Neuronal stem cell (in vitro differentiated cells): Measurements from ENCODE around the gene DSE.

Source experiments
- DNase-seq: peaks from one replicate; pipeline ENCODE4 v3.0.0-alpha.2; 2013; ENCODE audit warnings: low spot score
- H2AFZ ChIP-seq: one replicate; pipeline ENCODE4 v1.6.1; 2013; ENCODE audit warnings: mild to moderate bottlenecking, low read length, inconsistent platforms
- H2AK5ac ChIP-seq: 2 replicates; pipeline ENCODE4 v1.6.1; 2013; ENCODE audit warnings: low read depth, mild to moderate bottlenecking, inconsistent platforms, low read length, moderate library complexity, mixed read lengths
- H2BK120ac ChIP-seq: 2 replicates; pipeline ENCODE4 v1.6.1; 2013; ENCODE audit warnings: low read depth, mild to moderate bottlenecking, inconsistent platforms, low read length, moderate library complexity, mixed read lengths
- H2BK12ac ChIP-seq: one replicate; pipeline ENCODE4 v1.6.1; 2013; ENCODE audit warnings: low read length, inconsistent platforms
- H2BK15ac ChIP-seq: 2 replicates; pipeline ENCODE4 v1.6.1; 2013; ENCODE audit warnings: mild to moderate bottlenecking, low read length, inconsistent platforms, mixed read lengths
- H2BK5ac ChIP-seq: one replicate; pipeline ENCODE4 v1.6.1; 2013; ENCODE audit warnings: inconsistent platforms, mild to moderate bottlenecking, low read length, moderate library complexity
- H3K14ac ChIP-seq: one replicate; pipeline ENCODE4 v1.6.1; 2013; ENCODE audit warnings: low read length, inconsistent platforms
- H3K18ac ChIP-seq: 2 replicates; pipeline ENCODE4 v1.6.1; 2013; ENCODE audit warnings: low read length, inconsistent platforms
- H3K23ac ChIP-seq: 2 replicates; pipeline ENCODE4 v1.6.1; 2013; ENCODE audit warnings: low read depth, mild to moderate bottlenecking, mixed read lengths, low read length, inconsistent platforms; ENCODE audit not compliant: poor library complexity
- H3K27ac ChIP-seq: replicated peaks from 3 replicates; pipeline ENCODE4 v1.5.1; 2013; ENCODE audit warnings: low read length, inconsistent platforms
- H3K27me3 ChIP-seq, 3 experiments: 2 replicates each; pipeline ENCODE4 v1.6.1; 2013; ENCODE audit warnings: low read length in 3 of 3, mild to moderate bottlenecking in 2 of 3, inconsistent platforms in 1 of 3, low read depth in 1 of 3, mixed read lengths in 1 of 3, moderate library complexity in 1 of 3; ENCODE audit not compliant: control insufficient read depth in 3 of 3, insufficient read depth in 3 of 3
- H3K36me3 ChIP-seq, 2 donors: replicated peaks in 1 of 2; 2 replicates each; pipeline ENCODE4 v1.6.1; 2013; ENCODE audit warnings: low read length in 2 of 2; ENCODE audit not compliant: control insufficient read depth in 2 of 2, insufficient read depth in 2 of 2
- H3K4ac ChIP-seq: 2 replicates; pipeline ENCODE4 v1.6.1; 2013; ENCODE audit warnings: inconsistent platforms, mild to moderate bottlenecking, low read length, moderate library complexity
- H3K4me1 ChIP-seq, 2 donors: 1 replicate in 1 of 2; 2 replicates in 1 of 2; pipeline ENCODE4 v1.6.1; 2013; ENCODE audit warnings: low read length in 2 of 2, low read depth in 1 of 2; ENCODE audit not compliant: control insufficient read depth in 2 of 2, insufficient read depth in 1 of 2
- H3K4me2 ChIP-seq: one replicate; pipeline ENCODE4 v1.6.1; 2013; ENCODE audit warnings: mild to moderate bottlenecking, low read length, inconsistent platforms; ENCODE audit not compliant: insufficient read depth, poor library complexity, severe bottlenecking
- H3K4me3 ChIP-seq, 2 donors: 2 replicates each; pipeline ENCODE4 v1.5.1; 2013; ENCODE audit warnings: low read length in 2 of 2, mild to moderate bottlenecking in 2 of 2, inconsistent platforms in 1 of 2, moderate library complexity in 1 of 2
- H3K79me1 ChIP-seq: one replicate; pipeline ENCODE4 v1.6.1; 2013; ENCODE audit warnings: low read depth, mild to moderate bottlenecking, inconsistent platforms, low read length, moderate library complexity
- H3K9ac ChIP-seq: one replicate; pipeline ENCODE4 v1.6.1; 2013; ENCODE audit warnings: mild to moderate bottlenecking, low read depth, low read length, inconsistent platforms; ENCODE audit not compliant: poor library complexity
- H3K9me3 ChIP-seq, 2 donors: replicated peaks in 1 of 2; 2 replicates each; pipeline versions ENCODE3 to v1.6.1; 2013; ENCODE audit warnings: low read length in 2 of 2, mild to moderate bottlenecking in 2 of 2, inconsistent platforms in 1 of 2, low read depth in 1 of 2, mixed read lengths in 1 of 2, moderate library complexity in 1 of 2; ENCODE audit not compliant: control insufficient read depth in 2 of 2, insufficient read depth in 1 of 2
- H4K8ac ChIP-seq: one replicate; pipeline ENCODE4 v1.6.1; 2013; ENCODE audit warnings: low read depth, mild to moderate bottlenecking, inconsistent platforms, low read length, moderate library complexity
- H4K91ac ChIP-seq: one replicate; pipeline ENCODE4 v1.6.1; 2013; ENCODE audit warnings: low read length, low read depth, mild to moderate bottlenecking, inconsistent platforms; ENCODE audit not compliant: poor library complexity
- WGBS, 2 donors: extraction: QIAGEN DNeasy Blood & Tissue Kit; methylation state at CpG; one replicate each; pipeline ENCODE4 v1.1.7; 2013; ENCODE audit warnings: missing lambda C conversion rate in 2 of 2, mixed read lengths in 1 of 2; ENCODE audit not compliant: insufficient read length in 2 of 2, insufficient replicate concordance in 1 of 2; ENCODE audit errors: extremely low coverage in 2 of 2; 5-methylcytosine and 5-hydroxymethylcytosine counted together

DSE gene

GRCh38 chr6:116402108-116402937 is 31.6 kb downstream of the DSE start:
- Histone ChIP-seq H3K27me3 (no peaks in the 10 kb centered on the region), H3K4me3 (no peak overlapping the region), H2BK15ac (no peak overlapping the region), H2BK5ac (no peak overlapping the region), H3K23ac (no peak overlapping the region), H3K9ac (no peak overlapping the region), H3K14ac (no peak overlapping the region), H4K8ac (no peak overlapping the region), H2BK120ac (no peak overlapping the region), H2BK12ac (no peak overlapping the region), H3K9me3 (no peaks in the 10 kb centered on the region), H3K4ac (no peak overlapping the region), H4K91ac (no peak overlapping the region), H3K4me2 (no peak overlapping the region), H3K79me1 (no peaks in the 10 kb centered on the region), H3K27ac (no peak overlapping the region), H2AFZ (no peak overlapping the region), H3K4me1 (peaks cover 13 to 14% of the 10 kb centered on the region in 2 donors), H3K36me3 (peaks cover 0 to 35% of the 10 kb centered on the region in 2 donors), H3K18ac (no peak overlapping the region), H2AK5ac (no peak overlapping the region)
- no CpG with 5 or more reads among the region's 2 CpGs for WGBS, 2 donors
- DNase-seq: no peak

- no peak overlapping the region for H3K23ac ChIP-seq
- H3K9me3 ChIP-seq: no peaks in the 10 kb centered on the region
- no peak overlapping the region for H3K18ac ChIP-seq
- no peaks in the 10 kb centered on the region for H3K79me1 ChIP-seq
- H3K9ac ChIP-seq: no peak overlapping the region
- H3K4ac ChIP-seq: no peak overlapping the region
- H4K8ac ChIP-seq: no peak overlapping the region
- no CpG with 5 or more reads among the region's 1 CpG for WGBS, 2 donors
- H3K27ac ChIP-seq: no peak overlapping the region
- H3K4me2 ChIP-seq: no peak overlapping the region
- no peak overlapping the region for H2AFZ ChIP-seq
- no peak overlapping the region for H2AK5ac ChIP-seq
- no peak overlapping the region for H2BK120ac ChIP-seq
- H4K91ac ChIP-seq: no peak overlapping the region
- peaks cover 0 to 35% of the 10 kb centered on the region in 2 donors for H3K36me3 ChIP-seq
- no peak overlapping the region for H3K4me3 ChIP-seq
- no peak overlapping the region for H2BK5ac ChIP-seq
- no peak overlapping the region for H2BK12ac ChIP-seq
- H3K27me3 ChIP-seq: no peaks in the 10 kb centered on the region
- H2BK15ac ChIP-seq: no peak overlapping the region
- peaks cover 4 to 14% of the 10 kb centered on the region in 2 donors for H3K4me1 ChIP-seq
- no peak for DNase-seq
- H3K14ac ChIP-seq: no peak overlapping the region
Observed at GRCh38 chr6:116403205-116403604, 32.5 kb downstream of the DSE start.

DNA sequence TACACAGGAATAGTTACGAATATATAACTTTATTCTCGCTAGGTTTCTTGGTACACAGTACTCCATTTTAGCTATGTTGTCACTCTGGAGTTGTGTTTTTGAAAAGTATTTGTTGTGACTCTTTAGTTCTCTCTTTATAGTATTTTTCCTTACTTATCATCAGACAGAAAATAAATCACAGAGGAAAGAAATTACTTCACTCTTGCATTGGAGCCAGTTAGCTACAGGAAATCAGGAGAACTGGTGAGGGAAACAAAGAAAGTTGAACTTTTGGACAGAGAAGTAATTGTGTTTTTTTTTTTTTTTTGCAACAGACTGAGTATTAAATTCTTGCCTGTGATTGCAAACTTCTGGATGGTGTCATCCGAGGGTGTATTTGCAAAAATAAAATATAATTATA is 33.9 kb downstream of the DSE start:
- Histone ChIP-seq H4K8ac (no peak overlapping the region), H3K4me3 (no peak overlapping the region), H3K79me1 (no peaks in the 10 kb centered on the region), H3K9ac (no peak overlapping the region), H3K18ac (no peak overlapping the region), H3K4me1 (peaks cover 0 to 10% of the 10 kb centered on the region in 2 donors), H3K23ac (no peak overlapping the region), H2BK15ac (no peak overlapping the region), H3K36me3 (peaks cover 3 to 32% of the 10 kb centered on the region in 2 donors), H2AK5ac (no peak overlapping the region), H3K4me2 (no peak overlapping the region), H4K91ac (no peak overlapping the region), H3K14ac (no peak overlapping the region), H2BK5ac (no peak overlapping the region), H3K27me3 (no peaks in the 10 kb centered on the region), H3K9me3 (no peaks in the 10 kb centered on the region), H2BK12ac (no peak overlapping the region), H3K27ac (no peak overlapping the region), H2BK120ac (no peak overlapping the region), H3K4ac (no peak overlapping the region), H2AFZ (no peak overlapping the region)
- DNase-seq: no peak
- no CpG with 5 or more reads among the region's 3 CpGs for WGBS, 2 donors

DNA sequence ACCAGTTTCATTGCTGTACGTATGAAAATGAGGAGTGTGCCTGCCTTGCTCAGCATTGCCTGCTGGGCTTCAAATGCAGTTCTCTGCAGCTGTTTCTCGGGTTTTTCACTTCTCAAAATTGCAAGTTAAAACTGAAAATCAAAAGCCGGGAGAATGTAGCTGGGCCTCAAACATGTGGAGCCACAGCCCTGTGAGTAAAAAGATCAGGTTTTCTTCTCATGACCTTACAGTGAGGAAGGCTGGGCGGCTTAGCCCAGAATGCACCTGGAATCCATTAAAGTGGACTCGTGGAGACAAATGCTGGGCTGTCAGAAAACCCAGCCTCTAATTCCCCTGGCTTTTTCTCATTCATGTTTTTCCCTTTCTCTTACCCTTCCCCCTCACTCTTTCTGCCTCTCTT is 34.4 kb downstream of the DSE start:
- Histone ChIP-seq H2BK5ac (no peak overlapping the region), H4K91ac (no peak overlapping the region), H3K79me1 (no peaks in the 10 kb centered on the region), H3K36me3 (peaks cover 3 to 28% of the 10 kb centered on the region in 2 donors), H2AFZ (no peak overlapping the region), H3K4ac (no peak overlapping the region), H3K23ac (no peak overlapping the region), H3K9ac (no peak overlapping the region), H3K18ac (no peak overlapping the region), H2AK5ac (no peak overlapping the region), H3K4me2 (no peak overlapping the region), H2BK120ac (no peak overlapping the region), H2BK15ac (no peak overlapping the region), H3K4me1 (peaks cover 0 to 11% of the 10 kb centered on the region in 2 donors), H3K27me3 (no peaks in the 10 kb centered on the region), H3K9me3 (no peaks in the 10 kb centered on the region), H4K8ac (no peak overlapping the region), H3K27ac (peak overlapping the region; percentile 7), H2BK12ac (no peak overlapping the region), H3K14ac (no peak overlapping the region), H3K4me3 (no peak overlapping the region)
- no CpG with 5 or more reads among the region's 5 CpGs for WGBS, 2 donors
- DNase-seq: no peak
